ENCODE data around the gene NSFL1C.
A peak's percentile ranks its signal among the peaks of the same experiment; 100 is the strongest.

NSFL1C gene

GRCh38 chr20:1484438-1485116, 17.9 kb upstream of the NSFL1C start:
- no peak for DNase-seq

- no peak for DNase-seq
Measured at GRCh38 chr20:1479831-1480595, 13.4 kb upstream of the NSFL1C start.

GRCh38 chr20:1478566-1478965, 11.9 kb upstream of the NSFL1C start:
- no peak for DNase-seq

- DNase-seq = no peak
Measured at GRCh38 chr20:1477896-1478490, 11.3 kb upstream of the NSFL1C start.

GRCh38 chr20:1474817-1475603, 8.4 kb upstream of the NSFL1C start:
- no peak for DNase-seq

GRCh38 chr20:1474325-1474724, 7.7 kb upstream of the NSFL1C start:
- no peak for DNase-seq

- DNase-seq = no peak
Measured at GRCh38 chr20:1473246-1474220, 6.9 kb upstream of the NSFL1C start.

- DNase-seq = peak; percentile 48
Measured at GRCh38 chr20:1472556-1473245, 6.1 kb upstream of the NSFL1C start.

GRCh38 chr20:1471242-1471641, 4.6 kb upstream of the NSFL1C start:
- no peak for DNase-seq

GRCh38 chr20:1469925-1470571, 3.4 kb upstream of the NSFL1C start:
- no peak for DNase-seq

- DNase-seq = no peak
Measured at GRCh38 chr20:1469306-1469905, 2.8 kb upstream of the NSFL1C start.

- DNase-seq = no peak
Measured at GRCh38 chr20:1468117-1468624, 1.5 kb upstream of the NSFL1C start.

GRCh38 chr20:1467355-1468116, 887 bp upstream of the NSFL1C start:
- DNase-seq = peak; percentile 69

GRCh38 chr20:1467082-1467354, 369 bp upstream of the NSFL1C start:
- no peak for DNase-seq

- no peak for DNase-seq
Measured at GRCh38 chr20:1465470-1466210, 1.0 kb downstream of the NSFL1C start.

GRCh38 chr20:1463971-1464570, 2.6 kb downstream of the NSFL1C start:
- no peak for DNase-seq

GRCh38 chr20:1462834-1463233, 3.8 kb downstream of the NSFL1C start:
- no peak for DNase-seq

GRCh38 chr20:1462001-1462400, 4.6 kb downstream of the NSFL1C start:
- DNase-seq = no peak

GRCh38 chr20:1460275-1460674, 6.4 kb downstream of the NSFL1C start:
- no peak for DNase-seq
